Measurements from ENCODE around the gene ASTN2.

The ASTN2 gene

DNA sequence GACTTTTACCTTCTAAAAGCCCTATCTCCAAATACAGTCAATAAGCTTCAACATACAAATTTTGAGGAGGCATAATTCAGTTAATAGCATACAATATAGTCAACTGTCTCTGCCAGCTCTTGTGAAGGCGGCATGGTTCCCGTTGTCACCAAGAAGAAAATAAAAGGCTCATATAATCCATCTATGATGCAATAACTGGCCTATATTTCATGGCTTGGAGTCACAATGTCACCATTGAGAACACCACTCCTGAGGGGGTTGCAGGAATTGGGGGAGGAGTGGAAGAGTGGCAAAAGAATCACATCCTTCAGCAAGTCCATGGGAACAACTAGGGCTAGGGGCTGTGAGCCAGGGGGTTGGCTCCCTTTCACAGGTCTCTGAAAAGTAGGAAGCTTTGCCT, 16.0 kb upstream of the ASTN2 start:
- Mint-ChIP-seq H3K27ac (no peak overlapping the region), H3K4me3 (no peak overlapping the region), H3K4me1 (no peaks in the 10 kb centered on the region), H3K9me3 (no peaks in the 10 kb centered on the region), H3K27me3 (no peaks in the 10 kb centered on the region), H3K36me3 (no peaks in the 10 kb centered on the region)

DNA sequence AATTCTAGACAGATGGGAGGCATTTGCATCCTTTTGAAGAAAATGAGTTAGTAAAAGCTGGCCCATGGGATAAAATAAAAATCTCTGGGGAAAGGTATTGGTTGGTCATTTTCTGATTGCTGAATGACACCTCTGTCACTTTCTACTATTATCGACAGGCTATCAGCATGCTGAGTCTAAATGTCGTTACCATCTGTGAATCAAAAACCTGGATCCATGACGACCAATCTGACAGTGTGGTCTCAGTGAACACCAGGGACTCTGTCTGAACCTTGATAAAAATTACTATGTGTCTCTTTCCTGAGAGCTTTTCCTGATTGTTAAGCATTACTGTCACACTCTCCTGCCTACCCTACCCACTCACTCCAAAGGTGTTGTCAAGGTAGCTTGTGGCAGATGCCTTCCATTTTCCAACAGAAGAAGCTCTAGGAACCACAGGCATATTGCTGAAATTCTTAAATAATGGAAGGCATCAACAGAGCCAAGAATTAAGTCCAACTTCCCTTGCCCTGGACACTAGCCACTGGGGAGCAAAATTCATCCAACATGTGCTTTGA, 12.6 kb upstream of the ASTN2 start:
- H3K27ac Mint-ChIP-seq = no peak overlapping the region
- H3K36me3 Mint-ChIP-seq = no peaks in the 10 kb centered on the region
- no peak overlapping the region for H3K4me3 Mint-ChIP-seq
- H3K27me3 Mint-ChIP-seq = peaks cover 5% of the 10 kb centered on the region
- H3K4me1 Mint-ChIP-seq = no peaks in the 10 kb centered on the region
- H3K9me3 Mint-ChIP-seq = peaks cover 11% of the 10 kb centered on the region

DNA sequence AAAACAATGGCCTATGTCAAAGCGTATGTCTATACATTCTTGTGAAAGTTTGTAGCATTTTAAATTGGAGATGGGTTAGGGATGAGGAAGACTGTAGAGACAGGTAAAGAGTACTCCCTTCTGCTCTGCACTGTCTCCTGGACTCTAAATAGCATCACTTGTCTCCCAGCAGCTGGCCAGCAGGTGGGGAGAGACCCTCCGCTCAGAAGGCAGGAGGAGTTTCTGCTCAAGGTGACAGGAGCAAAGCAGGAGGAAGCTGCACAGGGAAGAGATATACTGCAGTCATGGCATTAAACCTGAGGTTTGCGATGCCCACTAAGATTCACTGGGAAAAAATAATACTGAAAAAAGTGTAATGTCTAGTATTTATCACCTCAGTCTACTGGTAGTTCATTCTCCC, 10.7 kb upstream of the ASTN2 start:
- no peak overlapping the region for H3K27ac Mint-ChIP-seq
- H3K36me3 Mint-ChIP-seq = no peaks in the 10 kb centered on the region
- H3K27me3 Mint-ChIP-seq = peaks cover 5% of the 10 kb centered on the region
- peaks cover 11% of the 10 kb centered on the region for H3K9me3 Mint-ChIP-seq
- no peak overlapping the region for H3K4me3 Mint-ChIP-seq
- H3K4me1 Mint-ChIP-seq = no peaks in the 10 kb centered on the region

DNA sequence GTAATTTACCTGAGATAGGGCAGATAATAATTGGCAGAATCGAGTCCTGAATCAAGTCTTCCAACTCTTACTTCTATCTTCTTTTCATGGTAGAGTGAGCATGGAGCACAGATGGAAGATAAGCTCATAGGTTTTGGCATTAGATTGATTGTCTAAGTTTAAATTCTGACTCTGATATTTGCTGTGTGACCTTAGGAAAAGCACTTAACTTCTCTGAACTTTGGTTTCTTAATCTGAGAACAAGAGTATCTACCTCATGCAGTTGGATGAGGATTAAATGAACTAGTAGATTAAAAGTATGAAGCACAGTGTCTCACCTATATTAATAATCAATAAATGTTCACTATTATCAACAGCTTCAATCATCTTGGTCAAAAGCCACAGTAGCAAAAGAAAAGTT, 9.4 kb upstream of the ASTN2 start:
- no peaks in the 10 kb centered on the region for H3K4me1 Mint-ChIP-seq
- H3K27ac Mint-ChIP-seq = no peak overlapping the region
- H3K4me3 Mint-ChIP-seq = no peak overlapping the region
- no peaks in the 10 kb centered on the region for H3K36me3 Mint-ChIP-seq
- H3K27me3 Mint-ChIP-seq = peaks cover 5% of the 10 kb centered on the region
- H3K9me3 Mint-ChIP-seq = peaks cover 11% of the 10 kb centered on the region

DNA sequence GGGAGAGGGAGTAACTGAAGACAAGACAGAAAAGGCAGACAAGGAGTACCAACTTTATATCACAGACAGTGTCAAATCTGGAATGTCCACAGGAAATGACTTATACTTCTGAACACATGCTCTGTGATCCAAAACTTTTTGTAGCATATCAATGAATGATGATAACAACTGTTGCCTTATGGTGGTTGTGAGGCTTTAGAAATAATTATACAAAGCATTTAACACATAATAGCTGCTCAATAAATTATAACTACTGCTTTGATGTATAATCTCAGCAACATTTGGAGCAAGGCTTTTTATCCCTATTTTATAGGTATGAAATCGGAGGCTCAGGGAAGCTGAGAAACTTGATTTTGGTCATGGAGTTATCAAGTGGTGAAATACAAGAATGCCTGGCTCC, 3.3 kb upstream of the ASTN2 start:
- no peak overlapping the region for H3K4me3 Mint-ChIP-seq
- H3K4me1 Mint-ChIP-seq = peaks cover 4% of the 10 kb centered on the region
- H3K9me3 Mint-ChIP-seq = peaks cover under 1% of the 10 kb centered on the region
- no peak overlapping the region for H3K27ac Mint-ChIP-seq
- no peaks in the 10 kb centered on the region for H3K36me3 Mint-ChIP-seq
- H3K27me3 Mint-ChIP-seq = peaks cover 5% of the 10 kb centered on the region

DNA sequence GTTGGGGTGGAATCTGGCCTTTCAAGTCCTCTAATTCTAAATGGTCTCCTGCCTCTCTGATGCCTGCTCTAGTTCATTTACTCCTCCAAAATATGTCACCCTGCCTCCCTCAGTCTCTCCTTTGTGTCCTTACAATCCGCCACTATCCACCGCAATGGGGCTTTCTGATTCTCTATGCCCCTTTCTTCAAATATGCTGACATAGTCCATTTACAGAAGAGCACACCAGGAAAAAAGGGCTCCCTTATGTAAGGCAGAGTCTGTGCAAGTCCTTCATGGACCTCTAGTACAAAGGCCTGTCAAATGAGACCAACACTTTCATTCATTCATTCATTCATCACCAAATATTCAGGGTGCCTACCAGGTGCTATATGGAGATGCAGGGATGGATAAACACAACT, 2.0 kb upstream of the ASTN2 start:
- peaks cover 4% of the 10 kb centered on the region for H3K4me1 Mint-ChIP-seq
- no peaks in the 10 kb centered on the region for H3K36me3 Mint-ChIP-seq
- H3K27ac Mint-ChIP-seq = no peak overlapping the region
- H3K4me3 Mint-ChIP-seq = no peak overlapping the region
- H3K9me3 Mint-ChIP-seq = no peaks in the 10 kb centered on the region
- H3K27me3 Mint-ChIP-seq = peaks cover 15% of the 10 kb centered on the region

DNA sequence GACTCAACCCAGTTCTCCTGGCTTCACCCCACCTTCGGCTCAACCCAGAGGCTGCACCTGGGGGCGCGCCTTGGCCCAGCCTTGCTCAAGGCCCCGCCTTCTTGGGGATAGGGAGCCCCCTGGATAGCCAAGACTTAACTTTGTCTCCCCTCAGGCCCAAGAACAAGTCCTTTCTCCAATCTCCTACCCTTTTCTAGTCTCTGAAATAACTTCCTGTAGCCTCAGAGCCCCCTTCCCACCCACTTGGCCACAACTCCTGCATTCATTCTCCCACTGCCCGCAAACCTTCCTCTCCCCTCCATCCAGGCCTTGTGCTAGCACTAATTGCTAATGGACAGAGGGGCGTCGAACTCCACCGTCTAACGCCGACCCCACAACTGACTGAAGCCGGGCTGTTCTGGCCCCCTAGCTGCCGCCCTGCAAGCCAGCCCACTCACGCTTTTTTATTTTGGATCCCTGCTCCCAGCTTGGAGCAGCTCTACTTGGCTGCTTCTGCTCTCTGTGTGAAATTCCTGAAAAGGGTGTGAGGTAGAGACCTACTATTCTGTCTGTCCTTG, 579 bp upstream of the ASTN2 start:
- no peaks in the 10 kb centered on the region for H3K9me3 Mint-ChIP-seq
- no peak overlapping the region for H3K4me3 Mint-ChIP-seq
- peaks cover 4% of the 10 kb centered on the region for H3K4me1 Mint-ChIP-seq
- no peak overlapping the region for H3K27ac Mint-ChIP-seq
- H3K27me3 Mint-ChIP-seq = peaks cover 22% of the 10 kb centered on the region
- H3K36me3 Mint-ChIP-seq = no peaks in the 10 kb centered on the region

DNA sequence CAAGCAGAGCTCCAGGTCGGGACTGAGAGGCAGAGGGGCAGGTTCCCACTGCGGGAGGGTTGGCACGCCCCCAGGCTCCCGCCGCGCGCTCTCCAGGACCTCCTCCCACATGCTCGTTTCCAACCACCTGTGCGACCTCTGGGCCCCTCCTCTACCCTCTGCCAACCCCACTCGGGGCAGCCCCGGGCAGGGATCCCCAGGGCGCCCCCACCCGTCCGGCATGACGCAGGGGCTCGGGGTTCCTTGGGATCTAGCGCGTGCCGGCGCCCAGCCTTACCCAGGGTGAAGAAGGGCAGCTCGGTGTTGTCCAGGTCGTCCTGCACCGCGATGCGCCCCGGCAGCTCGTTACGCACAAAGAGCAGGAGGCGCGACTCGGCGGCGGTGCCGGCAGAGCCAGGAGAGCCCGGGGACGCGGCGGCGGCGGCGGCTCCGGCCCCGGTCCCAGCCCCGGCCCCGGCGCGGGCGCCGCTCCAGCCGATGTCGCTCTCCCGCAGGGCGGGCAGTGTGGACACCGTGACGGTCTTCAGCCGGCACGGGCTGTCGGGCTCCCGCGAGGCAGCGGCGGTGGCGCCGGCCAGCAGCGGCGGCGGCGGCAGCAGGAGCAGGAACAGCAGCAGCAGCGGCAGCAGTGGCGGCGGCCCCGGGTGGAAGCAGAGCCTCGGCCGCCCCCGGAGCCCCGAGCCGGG, 494 bp downstream of the ASTN2 start:
- Mint-ChIP-seq H3K27ac (no peak overlapping the region), H3K9me3 (no peaks in the 10 kb centered on the region), H3K4me1 (peaks cover 4% of the 10 kb centered on the region), H3K36me3 (no peaks in the 10 kb centered on the region), H3K4me3 (no peak overlapping the region), H3K27me3 (peaks cover 25% of the 10 kb centered on the region)

DNA sequence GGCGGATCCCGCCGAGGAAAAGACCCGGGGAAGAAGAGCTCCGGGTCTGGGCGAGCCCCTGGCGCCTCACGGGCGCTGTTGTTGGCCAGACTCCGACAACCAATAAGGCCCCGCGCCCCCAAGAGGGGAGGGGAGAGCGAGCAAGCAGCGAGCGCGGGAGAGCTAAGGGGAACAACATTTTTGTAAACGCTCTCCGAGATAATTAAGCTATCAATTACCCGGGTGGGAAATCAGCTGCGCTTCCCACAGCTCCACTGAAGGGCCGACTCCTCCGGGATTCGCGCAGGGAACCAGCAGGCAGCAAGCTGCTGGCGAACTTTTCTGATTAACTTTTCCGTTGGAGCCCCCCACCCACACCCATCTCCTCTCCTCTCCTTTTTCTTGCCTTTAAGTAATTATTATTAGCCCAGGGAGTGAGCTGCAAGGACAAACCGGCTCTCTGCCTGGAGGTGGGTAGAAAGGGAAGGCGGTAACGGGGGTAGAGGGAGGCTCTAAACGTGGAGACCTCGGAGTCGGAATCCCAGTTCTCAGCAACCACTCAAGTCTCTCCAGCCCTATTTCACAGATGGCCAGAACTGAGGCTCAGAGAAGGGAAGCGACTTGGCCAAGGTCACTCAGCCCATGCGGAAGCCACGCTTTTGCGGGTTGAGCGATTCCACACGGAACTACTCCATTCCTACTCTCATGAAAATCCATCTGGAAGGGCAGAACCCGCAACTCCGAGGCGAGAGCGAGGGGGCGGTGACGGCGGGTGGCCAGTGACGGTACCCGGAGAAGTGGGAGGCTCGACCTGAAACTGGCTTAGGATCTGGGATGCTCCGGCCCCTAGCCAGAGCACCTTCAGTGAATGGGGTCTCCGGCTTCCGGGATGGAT, 1.3 kb downstream of the ASTN2 start:
- no peaks in the 10 kb centered on the region for H3K36me3 Mint-ChIP-seq
- no peaks in the 10 kb centered on the region for H3K9me3 Mint-ChIP-seq
- no peak overlapping the region for H3K27ac Mint-ChIP-seq
- H3K4me3 Mint-ChIP-seq = no peak overlapping the region
- H3K27me3 Mint-ChIP-seq = peaks cover 26% of the 10 kb centered on the region
- H3K4me1 Mint-ChIP-seq = peaks cover 4% of the 10 kb centered on the region

DNA sequence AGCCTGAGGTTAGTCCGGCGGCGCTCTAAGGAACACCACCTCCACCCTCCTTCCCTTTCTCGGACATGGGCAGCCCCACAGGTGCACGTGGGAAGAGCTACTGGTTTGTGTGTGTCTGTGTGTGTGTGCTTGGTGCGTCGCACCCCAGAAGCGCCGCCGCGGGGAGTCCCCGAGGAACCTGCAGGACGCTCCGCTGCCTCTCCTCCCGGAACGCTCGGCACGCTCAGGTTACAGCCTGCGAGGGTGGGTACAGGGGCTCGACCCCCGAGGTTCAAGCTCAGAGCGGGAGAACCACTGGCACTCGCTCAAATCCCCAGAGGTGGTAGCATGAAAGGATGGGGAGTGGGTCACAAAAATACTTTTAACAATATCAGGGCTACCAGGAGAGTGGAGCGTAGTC, 2.0 kb downstream of the ASTN2 start:
- Mint-ChIP-seq H3K27me3 (peaks cover 29% of the 10 kb centered on the region), H3K9me3 (no peaks in the 10 kb centered on the region), H3K27ac (no peak overlapping the region), H3K36me3 (no peaks in the 10 kb centered on the region), H3K4me3 (no peak overlapping the region), H3K4me1 (peaks cover 4% of the 10 kb centered on the region)

DNA sequence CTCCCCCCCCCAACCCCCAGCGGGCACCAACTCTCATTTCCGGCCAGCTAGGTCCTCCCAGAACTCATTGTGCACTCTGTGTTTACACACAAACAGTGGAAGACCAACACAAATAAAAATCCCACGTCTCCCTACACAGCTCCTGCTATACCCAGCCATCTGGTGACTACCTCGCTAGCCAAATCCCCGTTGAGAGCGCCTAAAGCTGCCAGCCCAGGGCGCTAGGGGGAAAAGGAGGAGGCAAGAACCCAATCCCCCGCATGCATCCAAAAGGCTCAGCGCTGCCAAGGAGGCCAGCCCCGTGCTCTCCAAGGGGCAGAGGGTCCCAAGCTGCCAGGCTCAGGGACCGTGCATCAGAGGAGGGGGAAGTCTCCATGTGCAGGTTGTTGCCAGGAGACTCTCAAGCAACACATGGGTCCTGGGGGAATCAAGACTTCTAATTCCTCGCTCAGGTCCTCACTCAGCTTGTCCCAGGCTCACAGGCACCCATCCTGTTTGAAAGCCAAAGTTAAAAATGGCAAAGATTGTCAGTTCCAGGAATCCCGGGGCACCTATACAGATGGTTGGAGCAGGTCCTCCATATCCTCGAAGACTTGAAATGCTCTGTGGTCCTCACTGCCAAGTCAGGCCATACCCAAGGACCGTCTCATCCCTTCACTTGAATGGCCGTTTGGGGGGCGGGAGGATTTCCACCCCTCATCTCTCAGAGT, 2.7 kb downstream of the ASTN2 start:
- Mint-ChIP-seq H3K9me3 (no peaks in the 10 kb centered on the region), H3K27ac (no peak overlapping the region), H3K36me3 (no peaks in the 10 kb centered on the region), H3K4me3 (no peak overlapping the region), H3K4me1 (peaks cover 4% of the 10 kb centered on the region), H3K27me3 (peaks cover 29% of the 10 kb centered on the region)

DNA sequence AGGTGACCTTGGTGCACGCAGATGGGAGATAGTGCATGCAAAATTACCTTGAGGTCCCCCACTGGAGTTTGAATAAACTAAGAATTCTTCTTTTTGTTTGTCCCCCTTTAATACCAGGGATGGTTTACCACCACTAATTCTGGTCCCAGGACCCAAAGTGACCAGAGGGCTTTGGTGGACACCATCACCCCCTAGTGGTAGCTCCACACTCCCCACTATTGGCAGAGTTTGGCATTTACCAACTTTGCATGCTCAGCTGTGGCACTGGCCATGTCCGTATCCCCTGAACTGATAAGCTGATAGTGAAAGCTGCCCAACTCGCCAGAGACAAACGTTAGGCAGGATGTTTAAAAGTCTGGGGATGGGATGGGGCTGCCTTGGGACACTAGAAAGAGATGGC, 3.3 kb downstream of the ASTN2 start:
- Mint-ChIP-seq H3K4me3 (no peak overlapping the region), H3K27ac (no peak overlapping the region), H3K27me3 (peaks cover 30% of the 10 kb centered on the region), H3K9me3 (peaks cover under 1% of the 10 kb centered on the region), H3K4me1 (peaks cover 4% of the 10 kb centered on the region), H3K36me3 (no peaks in the 10 kb centered on the region)

DNA sequence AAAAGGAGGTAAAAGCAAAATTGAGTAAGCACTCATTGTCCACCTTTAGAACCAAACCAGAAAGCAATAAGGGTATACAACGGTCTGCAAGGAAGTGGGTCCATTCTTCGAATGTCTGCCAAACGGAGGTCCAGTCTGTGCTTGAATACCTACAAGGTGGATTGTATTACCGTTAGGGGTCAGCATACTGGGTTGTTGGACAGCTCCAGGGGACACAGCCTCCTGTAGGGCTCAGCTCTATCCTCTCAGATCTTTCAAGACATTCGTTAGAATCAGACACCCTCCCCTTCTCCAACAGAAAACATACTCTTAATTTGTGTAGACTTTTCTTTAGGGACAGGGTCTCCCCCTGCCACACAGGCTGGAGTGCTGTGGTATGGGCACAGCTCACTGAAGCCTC, 5.5 kb downstream of the ASTN2 start:
- peaks cover 31% of the 10 kb centered on the region for H3K27me3 Mint-ChIP-seq

DNA sequence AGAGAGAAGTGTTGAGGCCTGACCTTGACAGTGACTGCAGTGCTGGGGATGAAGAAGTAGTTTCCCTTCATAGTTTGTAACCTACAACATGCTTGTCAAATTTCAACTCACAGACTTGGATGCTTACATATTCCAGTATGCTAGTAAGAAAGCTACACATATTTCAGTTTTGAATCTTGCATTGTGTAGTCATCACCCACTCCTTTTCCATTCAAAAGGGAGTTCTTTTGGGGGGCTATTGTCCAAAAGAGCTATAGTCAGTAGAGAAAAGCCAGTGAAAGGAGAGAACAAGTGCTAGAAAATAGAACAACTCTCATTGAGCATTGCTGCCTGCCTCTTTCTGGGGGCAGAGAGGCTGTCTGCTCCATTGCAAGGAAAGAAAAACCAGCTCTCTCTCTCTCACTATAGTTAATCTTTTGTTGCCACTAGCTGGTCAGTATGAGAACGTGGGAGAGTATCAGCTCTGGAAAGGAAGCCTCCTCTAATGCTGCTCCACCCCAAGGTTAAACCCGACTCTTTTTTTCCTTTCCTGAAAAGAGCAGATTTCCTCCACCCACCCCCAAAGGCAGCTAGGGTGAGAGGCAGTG, 7.3 kb downstream of the ASTN2 start:
- H3K27ac Mint-ChIP-seq = no peak overlapping the region
- H3K27me3 Mint-ChIP-seq = peaks cover 22% of the 10 kb centered on the region
- H3K4me3 Mint-ChIP-seq = no peak overlapping the region
- peaks cover 4% of the 10 kb centered on the region for H3K9me3 Mint-ChIP-seq
- no peaks in the 10 kb centered on the region for H3K36me3 Mint-ChIP-seq
- no peaks in the 10 kb centered on the region for H3K4me1 Mint-ChIP-seq

More for the DNA sequence above, 5.5 kb downstream of the ASTN2 start:
- H3K9me3 Mint-ChIP-seq = peaks cover 4% of the 10 kb centered on the region
- H3K4me1 Mint-ChIP-seq = peaks cover 4% of the 10 kb centered on the region
- H3K27ac Mint-ChIP-seq = no peak overlapping the region
- H3K36me3 Mint-ChIP-seq = no peaks in the 10 kb centered on the region
- H3K4me3 Mint-ChIP-seq = no peak overlapping the region

Measured in activated naive CD4-positive, alpha-beta T cell treated with anti-CD3 and anti-CD28 coated beads, Interleukin-2, amount 50 U/mL, for 24 hours (primary cell).